Measurements from ENCODE around the gene SLC66A3.

SLC66A3 gene
- total RNA-seq, result 16.7 reads per million, percentile 43 among the genes with 10 or more reads in this experiment

- no peak for DNase-seq
Observed at GRCh38 chr2:11155381-11156035, at the start of gene SLC66A3. Gene SLC66A3 (plus strand): TSS chr2:11155467. CDS start chr2:11155547, 80 bp downstream.

GRCh38 chr2:11109002-11109401, 46.3 kb upstream of the SLC66A3 start:
- DNase-seq, result no peak

- DNase-seq, result no peak
Observed at GRCh38 chr2:11112870-11113428, 42.3 kb upstream of the SLC66A3 start.

GRCh38 chr2:11117776-11118175, 37.5 kb upstream of the SLC66A3 start:
- no peak for DNase-seq

- DNase-seq, result no peak
Observed at GRCh38 chr2:11118761-11119160, 36.5 kb upstream of the SLC66A3 start.

- DNase-seq, result no peak
Observed at GRCh38 chr2:11121099-11121822, 34.0 kb upstream of the SLC66A3 start.

- no peak for DNase-seq
Observed at GRCh38 chr2:11121823-11122155, 33.5 kb upstream of the SLC66A3 start.

- no peak for DNase-seq
Observed at GRCh38 chr2:11122380-11122779, 32.9 kb upstream of the SLC66A3 start.

GRCh38 chr2:11123001-11123809, 32.1 kb upstream of the SLC66A3 start:
- no peak for DNase-seq

- DNase-seq, result peak; percentile 45
Observed at GRCh38 chr2:11123856-11124759, 31.2 kb upstream of the SLC66A3 start.

GRCh38 chr2:11124760-11125068, 30.6 kb upstream of the SLC66A3 start:
- DNase-seq, result no peak

- DNase-seq, result no peak
Observed at GRCh38 chr2:11127761-11128160, 27.5 kb upstream of the SLC66A3 start.

GRCh38 chr2:11128243-11128951, 26.9 kb upstream of the SLC66A3 start:
- DNase-seq, result no peak

- peak; percentile 76 for DNase-seq
Observed at GRCh38 chr2:11129598-11130449, 25.4 kb upstream of the SLC66A3 start.

- DNase-seq, result no peak
Observed at GRCh38 chr2:11131166-11131920, 23.9 kb upstream of the SLC66A3 start.

GRCh38 chr2:11132036-11132671, 23.1 kb upstream of the SLC66A3 start:
- no peak for DNase-seq

GRCh38 chr2:11133238-11133935, 21.9 kb upstream of the SLC66A3 start:
- no peak for DNase-seq

- DNase-seq, result no peak
Observed at GRCh38 chr2:11133936-11134320, 21.3 kb upstream of the SLC66A3 start.

GRCh38 chr2:11134349-11134748, 20.9 kb upstream of the SLC66A3 start:
- no peak for DNase-seq

Measured in effector CD4-positive, alpha-beta T cell (primary cell).